Naive thymus-derived CD8-positive, alpha-beta T cell (primary cell): Measurements from ENCODE around the gene VAT1L. TPM values are rescaled to one million over a fixed set of nuclear protein-coding genes. Genes with fewer than 3 reads are reported as not detected.

Source experiments
- ATAC-seq, 2 donors: fragments of 150-1000 bp; cut with Tn5 transposase in 1 of 2; sonication (Bioruptor Pico), chemical (Tn5 transposase) in 1 of 2; 1 replicate in 1 of 2; 2 replicates in 1 of 2; pipeline ENCODE4 v1.10.0; 2021; ENCODE audit warnings: mild to moderate bottlenecking in 2 of 2, moderate library complexity in 2 of 2
- POLR2A ChIA-PET: fragments of 350-600 bp; sonication (Branson Sonifier 250); formaldehyde crosslinking; loops from one replicate; lab custom pipeline; 2021; ENCODE audit warnings: antibody characterized with exemption; lab: Charles Lee
- DNase-seq, 10 donors: peaks; one replicate each; pipeline versions ENCODE4 v3.0.0 to v3.0.0-alpha.2; 2020 to 2022
- H3K27ac Mint-ChIP-seq, 10 donors: one replicate each; pipeline ENCODE4 v1.8.0; 2020 to 2022; ENCODE audit warnings: mild to moderate bottlenecking in 10 of 10, mixed read lengths in 10 of 10, moderate library complexity in 4 of 10, inconsistent platforms in 1 of 10
- H3K27me3 Mint-ChIP-seq, 5 donors: one replicate each; pipeline ENCODE4 v1.8.0; 2021 to 2022; ENCODE audit warnings: mixed read lengths in 5 of 5
- H3K36me3 Mint-ChIP-seq, 3 donors: one replicate each; pipeline ENCODE4 v1.8.0; 2020 to 2022; ENCODE audit warnings: mixed read lengths in 3 of 3, mild to moderate bottlenecking in 2 of 3, inconsistent platforms in 1 of 3
- H3K4me1 Mint-ChIP-seq, 4 donors: one replicate each; pipeline ENCODE4 v1.8.0; 2021 to 2022; ENCODE audit warnings: mixed read lengths in 4 of 4
- H3K4me3 Mint-ChIP-seq, 10 donors: one replicate each; pipeline ENCODE4 v1.8.0; 2020 to 2022; ENCODE audit warnings: mild to moderate bottlenecking in 10 of 10, mixed read lengths in 10 of 10, moderate library complexity in 6 of 10, inconsistent platforms in 1 of 10
- H3K9me3 Mint-ChIP-seq, 9 donors: one replicate each; pipeline ENCODE4 v1.8.0; 2020 to 2022; ENCODE audit warnings: mixed read lengths in 9 of 9, mild to moderate bottlenecking in 3 of 9, inconsistent platforms in 1 of 9, moderate library complexity in 1 of 9
- polyA plus RNA-seq, 3 donors: library from polyadenylated mRNA; unstranded; fragments of 300-500 nt; fragmentation: Illumina TruSeq; gene quantifications; one replicate each; pipeline ENCODE4 v1.2.3, GENCODE V29; 2021
- total RNA-seq, 8 experiments: library from RNA in 2 of 8; stranded (reverse) in 2 of 8; gene quantifications; one replicate each; pipeline ENCODE4 v1.2.3 and lab custom pipeline; 2021 to 2026

VAT1L gene
- total and polyA plus RNA-seq, 5 experiments from 2014 or later, result not detected

DNA sequence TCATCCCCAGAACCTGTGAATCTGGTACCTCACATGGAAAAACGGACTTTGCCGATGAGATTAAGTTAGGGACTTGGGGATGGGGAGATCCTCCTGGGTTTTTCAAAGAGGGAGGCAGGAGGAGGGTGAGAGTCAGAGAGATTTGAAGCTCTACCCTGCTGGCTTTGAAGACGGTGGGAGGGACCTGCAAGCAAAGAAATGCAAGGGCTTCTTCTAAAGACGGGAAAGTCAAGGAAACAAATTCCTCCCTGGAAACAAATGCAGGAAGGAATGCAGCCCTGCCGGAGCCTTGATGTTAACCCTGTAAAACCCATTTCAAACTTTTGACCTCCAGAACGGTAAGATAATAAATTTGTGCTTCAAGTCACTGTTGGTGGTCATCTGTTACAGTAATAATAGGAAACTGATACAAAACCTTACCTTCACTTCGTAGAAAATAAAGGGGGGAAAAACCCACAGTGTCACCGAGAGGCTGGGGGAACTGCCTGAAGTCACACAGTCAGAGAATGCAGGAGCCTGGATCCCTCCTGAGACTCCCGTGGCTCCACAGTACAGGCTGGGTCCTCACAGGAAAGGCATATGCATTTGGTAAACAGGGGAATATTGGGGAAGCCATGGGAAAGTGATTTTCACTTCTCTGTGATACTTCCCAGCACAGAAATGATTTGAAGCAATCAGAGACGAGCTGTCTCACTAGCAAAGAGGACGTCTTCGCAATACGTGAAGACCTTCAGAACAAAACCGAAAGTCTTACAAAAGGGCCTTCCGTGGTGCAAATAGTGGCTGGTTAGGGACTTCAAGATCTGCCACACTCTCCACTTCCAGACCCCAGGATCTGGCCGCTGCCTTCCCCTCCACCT lies 175.1 kb downstream of the VAT1L start:
- H3K9me3 Mint-ChIP-seq, result no peaks in the 10 kb centered on the region
- ATAC-seq (no peak), DNase-seq (no peak)
- no peak overlapping the region for H3K27ac Mint-ChIP-seq
- POLR2A ChIA-PET, result no interaction called here
- H3K36me3 Mint-ChIP-seq, result no peaks in the 10 kb centered on the region
- H3K27me3 Mint-ChIP-seq, result peaks cover 16 to 77% (median 44%) of the 10 kb centered on the region in 5 donors
- H3K4me1 Mint-ChIP-seq, result peaks cover 0 to 6% (median under 1%) of the 10 kb centered on the region in 4 donors
- H3K4me3 Mint-ChIP-seq, result no peak overlapping the region

DNA sequence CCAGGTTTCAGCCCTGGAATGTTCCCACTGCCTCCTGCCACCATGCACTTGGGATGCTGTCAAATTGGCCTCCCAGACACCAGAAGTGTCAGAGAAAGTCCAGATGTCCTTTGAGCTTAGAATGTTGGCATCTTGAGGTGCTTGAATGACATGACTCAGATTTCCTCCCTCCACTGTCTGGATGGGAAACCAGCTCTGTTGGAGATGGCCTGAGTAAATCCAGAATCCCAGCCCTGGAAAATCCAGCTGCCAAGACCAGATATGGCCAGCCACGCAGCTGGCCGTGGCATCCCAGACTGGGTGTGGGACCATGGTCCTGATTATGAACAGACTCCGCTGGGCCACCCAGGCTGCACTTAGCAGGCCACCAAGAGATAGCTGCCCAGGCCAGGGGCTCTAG lies 177.0 kb downstream of the VAT1L start:
- ATAC-seq (no peak), DNase-seq (no peak)
- Mint-ChIP-seq H3K27ac (no peak overlapping the region), H3K9me3 (no peaks in the 10 kb centered on the region), H3K36me3 (no peaks in the 10 kb centered on the region), H3K27me3 (peaks cover 12 to 64% (median 42%) of the 10 kb centered on the region in 5 donors), H3K4me3 (no peak overlapping the region), H3K4me1 (peaks cover 0 to 6% (median under 1%) of the 10 kb centered on the region in 4 donors)
- POLR2A ChIA-PET, result interaction anchor here (0.6 kb wide), 1 partner anchor 15 kb away, joined by 4 read pairs; no protein-coding TSS in a partner anchor

DNA sequence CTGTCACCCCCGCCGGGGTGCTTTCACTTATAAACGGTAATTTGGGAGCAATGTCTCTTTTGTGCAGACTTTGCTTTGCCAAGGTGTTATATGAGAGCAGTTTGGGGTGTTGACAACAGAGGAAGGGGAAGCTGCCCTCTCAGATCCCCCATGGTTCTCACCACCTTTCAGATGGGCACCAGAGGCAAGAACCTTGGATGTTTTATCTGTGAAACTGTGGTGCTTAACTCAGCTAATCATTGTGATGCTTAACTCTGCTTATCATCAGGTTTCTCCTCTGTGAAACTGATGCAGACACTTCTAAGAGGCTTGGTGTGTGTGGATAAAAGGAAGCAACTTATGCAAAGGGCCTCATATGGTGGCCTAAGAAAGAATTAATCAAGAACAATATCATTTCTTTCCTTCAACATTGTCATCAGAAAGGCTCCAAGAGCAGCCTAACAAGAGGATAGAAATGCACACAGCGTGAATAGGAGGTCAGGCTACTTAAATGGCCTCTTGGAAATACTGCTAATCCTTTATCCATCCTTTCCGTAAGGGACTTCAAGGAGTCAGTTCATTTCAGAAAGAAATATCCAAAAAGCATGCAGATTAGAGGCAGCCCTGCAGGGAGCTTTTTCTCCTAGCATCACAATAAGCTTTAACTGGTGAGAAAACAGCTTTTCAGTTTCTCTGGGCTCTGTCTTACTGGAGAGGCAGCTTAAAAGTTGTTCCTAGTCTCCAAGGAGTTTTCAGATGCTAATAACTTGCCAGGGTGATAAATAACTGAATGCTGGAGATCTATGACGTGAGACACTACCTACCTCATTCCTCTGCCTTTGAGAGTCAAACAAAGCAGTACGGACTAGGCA lies 178.9 kb downstream of the VAT1L start:
- DNase-seq (no peak), ATAC-seq (no peak)
- no peaks in the 10 kb centered on the region for H3K9me3 Mint-ChIP-seq
- no peak overlapping the region for H3K27ac Mint-ChIP-seq
- H3K27me3 Mint-ChIP-seq, result peaks cover 10 to 58% (median 35%) of the 10 kb centered on the region in 5 donors
- no peak overlapping the region for H3K4me3 Mint-ChIP-seq
- POLR2A ChIA-PET, result no interaction called here
- no peaks in the 10 kb centered on the region for H3K36me3 Mint-ChIP-seq
- peaks cover 0 to 12% (median under 1%) of the 10 kb centered on the region in 4 donors for H3K4me1 Mint-ChIP-seq

DNA sequence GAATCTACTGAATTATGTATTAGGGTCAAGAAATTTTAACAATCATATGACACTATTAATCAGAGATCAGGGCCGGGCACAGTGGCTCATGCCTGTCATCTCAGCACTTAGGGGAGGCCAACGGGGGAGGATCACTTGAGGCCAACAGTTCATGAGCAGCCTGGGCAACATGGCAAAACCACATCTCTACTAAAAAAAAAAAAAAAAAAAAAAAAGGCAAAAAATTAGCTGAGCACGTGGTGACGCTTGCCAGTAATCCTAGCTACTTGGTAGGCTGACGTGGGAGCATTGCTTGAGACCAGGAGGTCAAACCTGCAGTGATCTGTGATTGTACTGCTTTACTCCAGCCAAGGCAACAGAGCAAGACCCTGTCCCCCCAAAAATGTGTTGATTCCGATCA lies 181.5 kb downstream of the VAT1L start:
- H3K27me3 Mint-ChIP-seq, result peaks cover 8 to 43% (median 14%) of the 10 kb centered on the region in 5 donors
- DNase-seq (no peak), ATAC-seq (no peak)
- peaks cover 0 to 7% (median 0%) of the 10 kb centered on the region in 4 donors for H3K4me1 Mint-ChIP-seq
- no peak overlapping the region for H3K27ac Mint-ChIP-seq
- POLR2A ChIA-PET, result no interaction called here
- no peaks in the 10 kb centered on the region for H3K9me3 Mint-ChIP-seq
- no peak overlapping the region for H3K4me3 Mint-ChIP-seq
- no peaks in the 10 kb centered on the region for H3K36me3 Mint-ChIP-seq

DNA sequence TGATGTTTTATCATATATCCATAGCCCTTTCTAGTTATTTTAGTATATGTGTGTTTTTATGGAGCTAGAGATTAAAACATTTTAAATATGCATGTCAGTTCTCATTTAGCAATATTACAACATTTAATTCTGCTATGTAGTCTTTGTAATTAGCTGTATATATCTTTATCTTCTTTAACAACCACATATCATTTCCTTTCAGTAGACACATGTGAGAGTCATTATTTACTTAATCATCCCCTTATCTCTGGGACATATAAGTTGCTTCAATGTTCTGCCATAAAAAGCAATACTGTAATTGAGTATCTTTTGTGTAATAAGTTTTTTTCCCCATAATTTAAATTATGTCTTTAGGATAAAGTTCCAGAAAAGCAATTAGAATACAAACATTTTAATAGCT lies 182.0 kb downstream of the VAT1L start:
- ATAC-seq, result no peak
- peaks cover 0 to 7% (median 0%) of the 10 kb centered on the region in 4 donors for H3K4me1 Mint-ChIP-seq
- no peak overlapping the region for H3K4me3 Mint-ChIP-seq
- no peak overlapping the region for H3K27ac Mint-ChIP-seq
- DNase-seq, result no peak
- H3K36me3 Mint-ChIP-seq, result no peaks in the 10 kb centered on the region
- H3K9me3 Mint-ChIP-seq, result no peaks in the 10 kb centered on the region
- POLR2A ChIA-PET, result no interaction called here
- H3K27me3 Mint-ChIP-seq, result peaks cover 8 to 42% (median 13%) of the 10 kb centered on the region in 5 donors

DNA sequence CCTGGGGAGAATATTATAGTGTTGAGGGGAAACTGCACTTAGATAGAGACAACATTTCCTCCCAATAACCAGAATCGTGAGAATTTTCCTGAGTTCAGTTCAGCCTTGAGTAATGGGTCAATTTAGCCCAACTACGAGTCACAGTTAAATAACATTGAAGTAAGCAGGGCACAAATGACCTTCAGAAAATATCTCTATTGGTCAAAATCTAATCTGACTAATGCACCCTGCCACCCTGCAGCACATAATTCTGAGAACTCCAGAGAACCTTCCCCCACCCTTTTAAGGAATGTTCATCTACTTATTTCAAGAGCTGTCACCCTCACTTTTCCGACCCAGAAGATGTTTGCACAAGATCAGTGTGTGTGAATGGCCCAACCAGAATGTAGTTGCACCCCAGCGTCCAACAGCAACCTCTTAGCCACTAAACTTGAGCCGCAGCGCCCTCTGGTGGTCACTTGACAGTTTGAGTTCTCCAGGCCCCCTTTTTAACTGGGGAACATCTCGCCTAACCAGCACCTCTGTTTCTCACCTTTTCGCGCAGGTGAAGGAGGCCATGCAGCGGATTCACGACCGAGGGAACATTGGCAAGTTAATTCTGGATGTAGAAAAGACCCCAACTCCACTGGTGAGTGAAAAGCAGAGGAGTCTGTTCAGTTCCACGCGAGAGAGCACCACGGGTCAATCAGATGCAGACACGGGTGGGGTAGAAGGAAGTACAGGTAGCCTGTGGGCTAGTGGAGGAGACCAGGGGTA lies 183.1 kb downstream of the VAT1L start:
- H3K4me3 Mint-ChIP-seq, result no peak overlapping the region
- peaks cover 0 to 7% (median 0%) of the 10 kb centered on the region in 4 donors for H3K4me1 Mint-ChIP-seq
- H3K27ac Mint-ChIP-seq, result no peak overlapping the region
- H3K36me3 Mint-ChIP-seq, result no peaks in the 10 kb centered on the region
- ATAC-seq, result peak in 1 of 2 donors; percentile 53
- peaks cover 4 to 31% (median 15%) of the 10 kb centered on the region in 5 donors for H3K27me3 Mint-ChIP-seq
- H3K9me3 Mint-ChIP-seq, result no peaks in the 10 kb centered on the region
- POLR2A ChIA-PET, result no interaction called here
- DNase-seq, result peak; percentile 31 to 83 (median 60)

DNA sequence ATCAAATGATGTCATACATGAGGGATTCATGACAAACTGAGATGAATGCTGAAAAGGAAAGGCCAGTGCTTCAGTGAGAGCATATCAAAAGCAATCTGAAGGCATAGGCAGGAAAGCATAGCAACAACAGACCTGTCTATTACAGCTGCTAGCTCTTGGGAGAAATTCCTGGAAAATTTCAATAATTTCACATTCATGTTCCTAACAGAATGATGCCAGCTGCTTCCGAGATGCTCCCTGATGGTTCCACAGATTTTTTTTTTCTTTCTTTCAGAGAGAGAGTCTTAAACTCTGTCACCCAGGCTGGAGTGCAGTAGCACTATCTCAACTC lies 183.7 kb downstream of the VAT1L start:
- DNase-seq (no peak), ATAC-seq (no peak)
- H3K4me1 Mint-ChIP-seq, result peaks cover 0 to 7% (median 0%) of the 10 kb centered on the region in 4 donors
- no peak overlapping the region for H3K27ac Mint-ChIP-seq
- no peak overlapping the region for H3K4me3 Mint-ChIP-seq
- H3K27me3 Mint-ChIP-seq, result peaks cover 4 to 29% (median 18%) of the 10 kb centered on the region in 5 donors
- no peaks in the 10 kb centered on the region for H3K36me3 Mint-ChIP-seq
- H3K9me3 Mint-ChIP-seq, result no peaks in the 10 kb centered on the region
- POLR2A ChIA-PET, result no interaction called here

DNA sequence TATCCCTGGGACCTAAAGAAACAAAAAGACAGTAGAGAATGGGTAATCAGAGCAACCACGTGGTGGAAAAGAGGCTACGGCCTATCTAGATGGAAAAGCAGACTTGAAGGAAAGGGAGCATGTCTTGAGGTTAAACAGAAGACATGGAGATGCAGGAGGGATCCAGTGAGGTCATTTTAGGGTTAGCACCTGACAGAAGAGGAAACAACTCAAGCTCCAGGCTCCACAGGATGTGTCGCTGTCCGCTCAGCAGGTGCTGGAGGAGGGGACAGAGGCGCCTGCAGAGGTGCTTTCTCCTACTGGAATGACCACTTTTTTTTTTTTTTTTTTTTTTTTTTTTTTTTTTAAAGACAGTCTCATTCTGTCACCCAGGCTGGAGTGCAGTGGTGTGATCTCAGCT lies 186.5 kb downstream of the VAT1L start:
- H3K36me3 Mint-ChIP-seq, result no peaks in the 10 kb centered on the region
- H3K27me3 Mint-ChIP-seq, result peaks cover 4 to 22% (median 18%) of the 10 kb centered on the region in 5 donors
- H3K4me1 Mint-ChIP-seq, result peaks cover 0 to 7% (median 0%) of the 10 kb centered on the region in 4 donors
- no peak overlapping the region for H3K4me3 Mint-ChIP-seq
- no peak for ATAC-seq
- no peak overlapping the region for H3K27ac Mint-ChIP-seq
- POLR2A ChIA-PET, result no interaction called here
- no peaks in the 10 kb centered on the region for H3K9me3 Mint-ChIP-seq
- no peak for DNase-seq

DNA sequence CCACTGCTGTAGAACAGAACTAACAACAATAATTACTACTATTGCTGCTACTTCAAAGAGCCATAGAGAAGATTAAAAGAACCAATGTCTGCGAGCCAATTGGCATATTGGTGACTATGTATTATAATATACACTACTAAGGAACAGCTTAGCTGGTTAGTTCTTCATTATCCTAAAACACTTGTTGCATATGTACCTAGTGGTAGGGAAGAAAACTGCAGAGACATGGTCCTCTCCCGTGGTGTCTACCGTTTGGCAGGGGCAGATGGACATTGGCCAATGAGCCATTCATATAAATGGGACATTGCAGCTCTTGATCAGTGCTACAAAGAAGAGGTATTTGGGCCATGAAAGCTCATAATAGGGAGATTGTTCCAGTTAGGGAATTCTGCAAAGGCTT lies 187.6 kb downstream of the VAT1L start:
- Mint-ChIP-seq H3K9me3 (no peaks in the 10 kb centered on the region), H3K27ac (peak overlapping the region in 1 of 10 donors; percentile 2), H3K4me1 (peaks cover 0 to 7% (median 0%) of the 10 kb centered on the region in 4 donors), H3K36me3 (no peaks in the 10 kb centered on the region), H3K27me3 (peaks cover 4 to 23% (median 18%) of the 10 kb centered on the region in 5 donors), H3K4me3 (no peak overlapping the region)
- POLR2A ChIA-PET, result no interaction called here
- DNase-seq (no peak), ATAC-seq (no peak)

DNA sequence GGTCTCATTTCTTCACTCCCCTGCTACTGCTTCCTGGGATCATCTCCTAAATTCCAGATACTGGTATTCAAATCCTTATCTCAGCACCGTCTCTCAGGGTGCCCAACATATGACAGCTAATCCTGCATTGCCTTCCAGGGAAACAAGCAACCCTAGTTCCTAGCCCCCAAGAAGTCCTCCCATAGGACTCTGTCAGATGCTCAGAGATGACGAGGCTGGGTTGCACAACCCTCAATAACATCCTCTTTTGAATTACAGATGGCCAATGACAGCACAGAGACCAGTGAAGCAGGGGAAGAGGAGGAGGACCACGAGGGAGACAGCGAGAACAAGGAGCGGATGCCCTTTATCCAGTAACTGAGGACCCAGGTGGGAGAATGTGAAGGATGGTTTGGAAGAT lies 189.0 kb downstream of the VAT1L start:
- Mint-ChIP-seq H3K9me3 (no peaks in the 10 kb centered on the region), H3K4me3 (no peak overlapping the region), H3K36me3 (no peaks in the 10 kb centered on the region), H3K27me3 (peaks cover 2 to 18% (median 10%) of the 10 kb centered on the region in 5 donors), H3K27ac (no peak overlapping the region), H3K4me1 (no peaks in the 10 kb centered on the region)
- POLR2A ChIA-PET, result no interaction called here
- DNase-seq (no peak), ATAC-seq (no peak)

DNA sequence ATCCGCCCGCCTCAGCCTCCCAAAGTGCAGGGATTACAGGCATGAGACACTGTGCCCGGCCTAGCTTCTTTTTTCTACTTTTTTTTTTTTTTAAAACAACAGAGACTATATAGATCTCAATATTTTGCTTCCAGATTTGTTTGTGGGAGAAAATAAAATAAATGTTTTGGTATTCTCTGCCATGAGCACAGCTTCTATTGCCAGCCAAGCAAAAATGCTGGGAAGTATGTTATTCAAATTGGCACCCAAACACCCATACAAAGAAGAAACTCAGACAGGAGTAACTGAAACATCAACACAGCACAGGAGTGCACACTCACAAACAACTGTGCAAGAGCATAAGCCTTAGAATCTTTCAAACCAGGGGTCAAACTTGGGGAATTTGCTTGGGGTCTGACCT lies 196.7 kb downstream of the VAT1L start:
- no peak for ATAC-seq
- H3K4me1 Mint-ChIP-seq, result no peaks in the 10 kb centered on the region
- no peaks in the 10 kb centered on the region for H3K9me3 Mint-ChIP-seq
- H3K27ac Mint-ChIP-seq, result no peak overlapping the region
- H3K36me3 Mint-ChIP-seq, result no peaks in the 10 kb centered on the region
- no peak overlapping the region for H3K4me3 Mint-ChIP-seq
- POLR2A ChIA-PET, result no interaction called here
- H3K27me3 Mint-ChIP-seq, result peaks cover 0 to 19% (median 12%) of the 10 kb centered on the region in 5 donors
- no peak for DNase-seq

DNA sequence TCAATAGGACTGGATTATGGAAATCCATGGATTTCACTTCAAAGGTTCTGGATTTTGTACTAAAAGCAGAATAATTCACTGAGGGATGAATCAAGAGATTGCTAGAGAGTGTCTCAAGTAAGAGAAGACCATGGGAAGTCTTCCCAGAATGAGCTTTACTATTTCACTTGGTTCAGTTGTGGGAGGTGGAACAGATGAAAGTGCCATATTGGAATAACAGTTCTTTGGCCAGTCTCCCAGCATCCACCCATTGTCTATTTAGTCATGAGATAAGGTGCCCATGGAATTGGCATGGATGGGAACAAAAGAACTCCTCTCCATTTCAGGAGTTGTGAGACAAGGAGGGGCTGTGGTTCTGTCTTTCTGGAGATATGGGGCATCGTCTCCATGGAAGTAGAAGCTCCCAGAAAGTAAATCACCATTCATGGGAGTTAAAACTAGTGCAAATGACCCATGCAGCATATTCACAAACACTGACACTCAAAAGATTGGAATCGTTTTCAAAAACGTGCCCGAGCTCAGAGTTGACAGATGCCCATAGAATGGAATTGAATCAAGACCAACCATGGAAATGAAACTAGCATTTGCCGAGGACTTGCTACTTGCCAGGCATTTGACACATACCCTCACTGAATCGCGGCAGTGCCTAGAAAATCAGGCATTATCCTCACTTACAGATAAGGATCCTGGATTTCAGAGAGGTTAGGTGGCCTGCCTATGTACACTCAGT lies 197.8 kb downstream of the VAT1L start:
- Mint-ChIP-seq H3K4me3 (no peak overlapping the region), H3K36me3 (no peaks in the 10 kb centered on the region), H3K27ac (no peak overlapping the region), H3K27me3 (peaks cover 2 to 19% (median 11%) of the 10 kb centered on the region in 5 donors), H3K4me1 (no peaks in the 10 kb centered on the region), H3K9me3 (no peaks in the 10 kb centered on the region)
- POLR2A ChIA-PET, result no interaction called here
- no peak for ATAC-seq
- no peak for DNase-seq
